Dermis microvascular lymphatic vessel endothelial cell (primary cell): ENCODE measurements around the gene MAPRE2. TPM values are rescaled to one million over a fixed set of nuclear protein-coding genes. Genes with fewer than 3 reads are reported as not detected.
"Not testable (repeated sequence)": the region's sequence is repeated elsewhere in the genome, so short reads cannot be mapped to it uniquely, and the experiment has no call there.

Source experiments
- DNase-seq, 2 donors: peaks; one replicate each; pipeline versions ENCODE4 v3.0.0 to v3.0.0-alpha.2; 2010; ENCODE audit warnings: low read depth in 2 of 2
- total RNA-seq: library from RNA; depleted of rRNA; stranded (reverse); fragments of >200 nt; gene quantifications from 2 replicates; pipeline ENCODE4 v1.2.1, GENCODE V29; 2014

Gene MAPRE2
- total RNA-seq, 1 donor from 2014 or later: 14.2 TPM

GRCh38 chr18:35089891-35090550 lies 48.8 kb downstream of the MAPRE2 start:
- DNase-seq: no peak

- DNase-seq: no peak
Observed at GRCh38 chr18:35091841-35092240, 50.6 kb downstream of the MAPRE2 start.

- no peak for DNase-seq
Observed at GRCh38 chr18:35095983-35096676, 54.9 kb downstream of the MAPRE2 start.

GRCh38 chr18:35096677-35097011 lies 55.4 kb downstream of the MAPRE2 start:
- no peak for DNase-seq

GRCh38 chr18:35097195-35097594 lies 56.0 kb downstream of the MAPRE2 start:
- no peak for DNase-seq

- no peak for DNase-seq
Observed at GRCh38 chr18:35097763-35098162, 56.5 kb downstream of the MAPRE2 start.

- DNase-seq: no peak
Observed at GRCh38 chr18:35099911-35100310, 58.7 kb downstream of the MAPRE2 start.

- no peak for DNase-seq
Observed at GRCh38 chr18:35104391-35105051, 63.3 kb downstream of the MAPRE2 start.

- DNase-seq: no peak
Observed at GRCh38 chr18:35106013-35106844, 65.0 kb downstream of the MAPRE2 start.

- no peak for DNase-seq
Observed at GRCh38 chr18:35106845-35107148, 65.6 kb downstream of the MAPRE2 start.

- DNase-seq: no peak
Observed at GRCh38 chr18:35107216-35107615, 66.0 kb downstream of the MAPRE2 start.

- DNase-seq: not testable (repeated sequence)
Observed at GRCh38 chr18:35108088-35108487, 66.9 kb downstream of the MAPRE2 start.

- DNase-seq: no peak
Observed at GRCh38 chr18:35110059-35110458, 68.8 kb downstream of the MAPRE2 start.

GRCh38 chr18:35110554-35111485 lies 69.6 kb downstream of the MAPRE2 start:
- peak in 1 of 2 donors; percentile 49 for DNase-seq

- DNase-seq: no peak
Observed at GRCh38 chr18:35112696-35113095, 71.5 kb downstream of the MAPRE2 start.

- no peak for DNase-seq
Observed at GRCh38 chr18:35114305-35114704, 73.1 kb downstream of the MAPRE2 start.

GRCh38 chr18:35116784-35117318 lies 75.6 kb downstream of the MAPRE2 start:
- DNase-seq: no peak

GRCh38 chr18:35117372-35117771 lies 76.2 kb downstream of the MAPRE2 start:
- DNase-seq: no peak

GRCh38 chr18:35117951-35118411 lies 76.8 kb downstream of the MAPRE2 start:
- DNase-seq: peak in 1 of 2 donors; percentile 12

GRCh38 chr18:35118641-35119040 lies 77.4 kb downstream of the MAPRE2 start:
- DNase-seq: no peak

- DNase-seq: no peak
Observed at GRCh38 chr18:35121038-35121437, 79.8 kb downstream of the MAPRE2 start.
